Stimulated activated CD4-positive, alpha-beta T cell treated with anti-CD3 and anti-CD28 coated beads, Interleukin-4, amount 100 ng/mL, for 4 hours (primary cell): ENCODE data around the gene TTC12.

Experiments used
- DNase-seq, 2 experiments: peaks; one replicate each; pipeline ENCODE4 v3.0.0-alpha.2; 2020

Gene TTC12, protein sequence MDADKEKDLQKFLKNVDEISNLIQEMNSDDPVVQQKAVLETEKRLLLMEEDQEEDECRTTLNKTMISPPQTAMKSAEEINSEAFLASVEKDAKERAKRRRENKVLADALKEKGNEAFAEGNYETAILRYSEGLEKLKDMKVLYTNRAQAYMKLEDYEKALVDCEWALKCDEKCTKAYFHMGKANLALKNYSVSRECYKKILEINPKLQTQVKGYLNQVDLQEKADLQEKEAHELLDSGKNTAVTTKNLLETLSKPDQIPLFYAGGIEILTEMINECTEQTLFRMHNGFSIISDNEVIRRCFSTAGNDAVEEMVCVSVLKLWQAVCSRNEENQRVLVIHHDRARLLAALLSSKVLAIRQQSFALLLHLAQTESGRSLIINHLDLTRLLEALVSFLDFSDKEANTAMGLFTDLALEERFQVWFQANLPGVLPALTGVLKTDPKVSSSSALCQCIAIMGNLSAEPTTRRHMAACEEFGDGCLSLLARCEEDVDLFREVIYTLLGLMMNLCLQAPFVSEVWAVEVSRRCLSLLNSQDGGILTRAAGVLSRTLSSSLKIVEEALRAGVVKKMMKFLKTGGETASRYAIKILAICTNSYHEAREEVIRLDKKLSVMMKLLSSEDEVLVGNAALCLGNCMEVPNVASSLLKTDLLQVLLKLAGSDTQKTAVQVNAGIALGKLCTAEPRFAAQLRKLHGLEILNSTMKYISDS

DNA sequence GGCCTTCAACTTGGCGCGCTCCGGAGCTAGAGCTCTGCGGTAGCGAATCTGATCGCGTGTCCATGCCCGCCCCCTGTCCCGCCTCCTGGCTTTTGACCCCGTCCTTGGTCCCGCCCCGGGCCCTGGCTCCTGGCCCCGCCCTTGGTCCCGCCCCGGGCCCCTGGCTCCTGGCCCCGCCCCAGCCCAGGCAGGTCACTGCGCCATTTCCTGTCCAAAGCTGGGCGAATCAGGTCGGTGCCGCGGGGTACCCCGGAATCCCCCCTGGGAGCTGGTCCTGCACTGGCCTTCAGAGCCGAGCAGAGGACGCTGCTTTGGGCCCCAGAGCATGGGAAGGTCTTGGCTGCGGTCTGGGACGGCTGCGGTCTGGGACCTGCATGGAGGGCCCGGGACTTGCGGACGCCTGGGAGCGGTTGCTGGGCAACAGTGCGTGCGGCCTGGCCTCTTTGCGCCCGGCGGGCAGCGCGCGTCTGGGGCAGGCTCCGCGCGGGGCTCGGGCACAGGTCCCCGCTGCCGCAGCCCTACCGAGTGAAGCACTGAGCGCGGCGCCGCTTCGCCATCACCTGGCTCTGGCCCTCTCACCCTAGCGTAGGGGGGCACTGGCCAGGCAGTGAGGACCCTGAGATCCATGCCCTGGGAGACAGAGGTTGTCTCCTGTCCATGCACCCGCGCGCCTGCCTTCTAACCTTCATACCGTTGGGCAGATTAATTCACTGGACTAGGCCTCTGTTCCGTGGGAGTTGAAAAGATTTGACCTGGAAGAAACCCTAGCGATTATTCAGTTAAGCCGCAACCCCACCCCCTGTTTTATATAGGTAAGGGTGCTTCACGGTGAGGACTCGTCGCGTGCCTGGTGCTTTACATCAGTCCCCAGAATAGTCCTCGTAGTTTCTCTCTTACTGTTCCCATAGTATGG, at the start of gene TTC12:
TSS of gene TTC12 (plus strand) at position 195 of the 913 bp plus-strand sequence. CDS start 1,675 bp downstream, outside the sequence.
- DNase-seq, result peak; percentile 86 to 93

- DNase-seq, result no peak
Measured at GRCh38 chr11:113265362-113265761, 49.0 kb upstream of the TTC12 start.

DNA sequence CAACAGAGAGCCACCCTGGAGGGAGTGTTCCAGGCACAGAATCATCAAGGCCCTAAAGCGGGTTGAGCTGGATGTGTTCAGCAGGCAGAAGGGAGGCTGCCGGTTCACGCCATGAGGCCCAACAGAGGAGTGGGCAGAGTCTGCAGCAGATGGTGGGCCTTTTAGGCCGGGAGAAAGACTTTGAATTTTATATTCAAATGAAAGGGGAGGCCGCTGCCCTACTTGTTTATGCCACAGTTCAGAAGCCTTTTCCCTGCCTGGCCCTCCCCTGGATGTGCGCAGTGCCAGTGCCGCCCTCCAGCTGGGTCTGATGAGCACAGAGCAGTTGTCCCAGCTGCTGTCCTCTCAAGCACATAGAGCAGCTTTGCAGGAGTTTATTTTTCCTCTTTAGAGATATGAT, 46.9 kb upstream of the TTC12 start:
- DNase-seq, result no peak

DNA sequence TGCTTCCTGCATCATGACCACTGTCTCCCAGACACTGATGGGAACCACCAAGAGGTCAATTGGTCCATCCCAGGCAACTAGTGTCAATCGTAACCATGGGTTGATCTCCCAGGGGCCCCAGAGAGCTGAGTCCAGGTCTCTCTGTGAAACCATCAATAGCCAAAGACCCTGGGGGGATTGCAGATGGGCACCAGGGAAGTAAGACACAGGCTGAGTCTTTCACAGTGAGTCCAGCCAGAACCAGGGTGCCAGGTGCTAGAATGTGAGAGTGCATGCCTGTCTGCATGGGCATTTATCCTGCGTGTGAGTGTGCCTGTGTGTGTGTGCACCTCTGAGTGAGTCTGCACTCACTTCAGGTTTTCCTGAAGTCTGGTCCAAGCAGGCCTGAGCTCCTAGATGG, 45.3 kb upstream of the TTC12 start:
- no peak for DNase-seq

GRCh38 chr11:113269636-113270035, 44.7 kb upstream of the TTC12 start:
- no peak for DNase-seq

- DNase-seq, result no peak
Measured at GRCh38 chr11:113270080-113270479, 44.3 kb upstream of the TTC12 start.

GRCh38 chr11:113271551-113272245, 42.7 kb upstream of the TTC12 start:
- DNase-seq, result no peak

DNA sequence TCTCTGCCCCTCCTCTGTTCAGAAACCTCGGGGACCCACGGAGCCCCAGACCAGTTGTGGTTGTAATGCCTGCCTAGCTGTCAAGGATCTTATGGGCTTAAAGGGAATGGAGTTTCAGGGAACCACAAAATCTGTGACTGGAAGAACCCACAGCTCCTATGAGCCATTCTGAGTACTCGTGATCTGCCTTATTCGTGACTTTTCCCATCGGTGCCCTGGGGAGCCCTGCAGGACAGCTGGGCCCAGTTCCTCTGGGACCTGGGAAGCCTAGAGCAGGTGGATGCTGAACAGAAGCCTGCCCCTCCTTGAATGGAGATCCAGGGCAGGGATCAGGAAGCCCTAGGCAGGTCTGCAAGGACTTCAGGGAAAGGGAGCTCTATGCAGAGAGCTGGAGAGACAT, 42.1 kb upstream of the TTC12 start:
- no peak for DNase-seq

GRCh38 chr11:113272927-113273615, 41.3 kb upstream of the TTC12 start:
- no peak for DNase-seq

DNA sequence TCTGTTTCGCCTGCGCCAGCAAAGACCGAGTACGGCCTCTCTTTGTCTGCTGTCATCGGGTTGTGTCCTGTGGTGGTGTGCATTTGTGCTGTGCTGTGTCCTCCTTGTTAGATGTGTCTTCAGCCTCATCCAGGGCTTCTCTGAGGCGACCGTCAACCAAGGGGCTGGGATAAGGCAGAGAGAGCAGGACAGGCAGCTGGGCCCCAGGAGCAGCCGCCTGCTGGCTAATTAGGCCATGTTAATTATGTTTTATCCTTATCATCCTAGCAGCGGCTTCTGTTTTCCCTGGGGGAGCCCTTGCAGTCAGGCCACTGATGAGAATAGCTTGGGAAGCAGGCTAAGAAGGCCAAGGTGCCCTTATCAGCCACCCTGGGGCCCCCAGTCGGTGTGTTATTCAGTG, 40.7 kb upstream of the TTC12 start:
- no peak for DNase-seq

DNA sequence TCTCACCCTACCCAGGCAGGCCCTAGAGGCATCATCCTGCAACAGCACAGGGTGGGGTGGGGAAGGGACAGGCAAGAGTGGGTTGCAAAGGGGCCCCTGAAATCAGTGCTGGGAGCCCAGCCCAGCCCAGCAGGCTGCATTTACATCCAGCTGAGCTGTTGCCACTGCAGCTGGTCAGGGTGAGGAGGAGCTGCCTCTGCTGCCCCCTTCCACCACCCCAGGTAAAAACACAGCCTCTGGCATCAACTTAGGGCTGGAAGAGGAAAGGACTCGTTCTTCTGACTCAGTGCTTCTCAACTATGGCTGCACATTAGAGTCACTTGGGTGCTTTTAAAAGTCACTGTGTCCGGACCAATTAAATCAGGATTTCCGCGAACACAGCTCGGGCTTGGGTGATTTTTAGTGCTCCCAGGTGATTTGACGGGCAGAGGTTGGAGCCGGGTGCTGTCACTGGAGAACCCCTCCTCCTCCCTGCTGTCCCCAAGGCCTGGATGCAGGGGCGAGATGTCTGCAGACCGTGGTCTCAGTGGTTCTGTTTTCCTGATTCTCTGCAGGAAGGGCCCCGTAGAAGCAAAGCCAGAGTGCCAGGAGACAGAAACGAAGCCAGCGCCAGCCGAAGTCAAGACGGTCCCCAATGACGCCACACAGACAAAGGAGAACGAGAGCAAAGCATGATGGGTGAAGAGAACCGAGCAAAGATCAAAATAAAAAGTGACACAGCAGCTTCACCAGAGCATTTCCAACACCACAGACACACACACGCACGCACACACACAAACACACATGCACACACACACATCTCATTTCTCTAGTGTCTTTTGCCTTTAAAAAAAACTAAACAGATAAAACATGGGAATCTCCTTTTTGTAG, 39.4 kb upstream of the TTC12 start:
- no peak for DNase-seq

DNA sequence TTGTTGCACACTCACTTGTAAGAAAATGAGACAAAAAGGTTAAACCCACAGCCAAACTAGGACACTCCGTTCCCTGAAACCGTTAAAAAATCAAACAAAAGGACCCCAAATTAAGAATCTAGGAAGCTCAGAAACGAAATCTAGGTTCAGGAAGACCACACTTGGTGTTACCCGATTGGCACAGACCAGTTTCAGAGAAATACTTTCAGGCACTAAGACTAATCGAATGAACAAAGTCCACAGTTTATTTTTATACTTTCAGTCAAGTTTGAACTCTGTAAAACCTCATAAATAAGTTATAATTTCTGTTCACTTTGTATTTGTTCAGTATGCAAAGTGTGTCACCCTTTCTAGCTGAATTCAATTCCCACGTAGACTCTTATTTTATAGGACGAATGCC, 38.8 kb upstream of the TTC12 start:
- no peak for DNase-seq

GRCh38 chr11:113276466-113276865, 37.9 kb upstream of the TTC12 start:
- no peak for DNase-seq

GRCh38 chr11:113277907-113278306, 36.5 kb upstream of the TTC12 start:
- DNase-seq, result no peak

GRCh38 chr11:113278481-113278880, 35.9 kb upstream of the TTC12 start:
- no peak for DNase-seq

GRCh38 chr11:113278925-113279324, 35.5 kb upstream of the TTC12 start:
- no peak for DNase-seq

DNA sequence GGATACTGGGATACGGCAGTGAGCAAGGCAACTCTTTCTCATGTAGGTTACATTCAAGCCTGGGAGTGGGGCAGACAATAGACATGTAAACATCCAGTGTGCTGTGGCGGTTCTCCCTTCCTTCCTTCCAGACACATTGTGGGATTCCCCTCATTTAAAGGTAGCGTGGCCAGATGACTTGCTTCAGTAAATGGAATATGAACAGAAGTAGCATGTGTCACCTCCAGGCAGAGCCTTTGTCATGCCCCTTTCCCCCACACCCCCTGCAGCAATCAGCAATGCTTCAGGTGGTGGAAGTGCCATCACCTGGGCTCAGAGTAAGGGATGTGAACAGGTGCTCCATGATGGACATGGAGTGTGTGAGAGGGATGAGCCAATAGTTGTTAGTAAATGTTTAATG, 34.8 kb upstream of the TTC12 start:
- no peak for DNase-seq

DNA sequence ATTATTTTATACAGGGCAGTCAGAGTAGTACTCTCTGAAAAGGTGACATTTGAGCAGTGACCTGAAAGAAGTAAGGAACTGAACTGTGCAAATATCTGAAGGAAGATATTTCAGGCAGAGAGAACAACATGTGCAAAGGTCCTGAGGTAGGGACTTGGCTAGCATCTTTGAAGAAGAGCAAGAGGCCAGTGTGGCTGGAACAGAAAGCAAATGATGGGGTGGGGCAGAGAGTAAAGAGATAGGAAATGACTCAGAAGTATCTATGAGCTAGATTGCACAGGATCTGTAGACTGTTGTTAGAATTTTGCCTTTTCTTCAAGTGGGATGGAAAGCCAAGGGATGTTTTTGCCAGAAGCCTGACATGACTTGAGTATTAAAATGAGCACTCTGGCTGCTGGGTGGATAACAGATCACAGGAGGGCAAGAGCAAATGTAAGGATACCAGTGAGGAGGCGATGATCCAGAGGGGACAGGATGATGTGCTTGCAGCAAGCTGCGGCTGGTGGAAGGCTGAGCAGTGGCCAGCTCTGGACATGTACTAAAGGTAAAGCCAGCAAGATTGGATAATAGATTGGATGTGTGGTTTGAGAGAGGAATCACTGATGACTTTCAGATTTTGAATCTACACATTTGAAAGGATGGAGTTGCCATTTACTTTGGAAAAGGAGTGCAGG, 33.2 kb upstream of the TTC12 start:
- no peak for DNase-seq

GRCh38 chr11:113282898-113283437, 31.4 kb upstream of the TTC12 start:
- DNase-seq, result no peak

DNA sequence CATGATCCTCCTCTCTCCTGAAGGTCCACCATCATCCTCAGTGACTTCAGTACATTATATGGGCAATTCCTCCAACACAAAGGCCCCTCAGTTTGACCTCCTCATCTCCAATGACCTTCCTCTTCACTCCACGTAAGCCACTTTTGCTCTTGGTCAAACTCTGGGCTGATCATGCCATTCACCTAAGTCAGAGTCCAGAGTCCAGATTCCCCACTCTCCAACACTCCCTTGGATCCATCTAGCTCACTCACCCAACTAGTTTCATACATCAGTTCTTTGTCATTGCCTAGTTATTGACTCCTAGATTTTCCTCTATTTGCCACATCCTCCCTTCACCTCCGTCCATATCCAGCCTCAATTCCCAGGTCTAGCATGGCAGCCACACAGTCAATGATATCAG, 30.5 kb upstream of the TTC12 start:
- no peak for DNase-seq
